B cell (primary cell): ENCODE results near the gene ZNF695. TPM values are rescaled to one million over a fixed set of nuclear protein-coding genes. Genes with fewer than 3 reads are reported as not detected.

Experiments used
- ATAC-seq: fragments of 200-7000 bp; cut with Tn5 transposase; one replicate; pipeline ENCODE4 v1.10.0; 2021; ENCODE audit warnings: low read depth, mild to moderate bottlenecking, moderate number of reproducible peaks, moderate library complexity
- CTCF ChIA-PET: fragments of 350-600 bp; sonication (Branson Sonifier 250); formaldehyde crosslinking; loops from one replicate; lab custom pipeline; 2021; ENCODE audit warnings: antibody characterized with exemption, inconsistent platforms; lab: Charles Lee
- POLR2A ChIA-PET: fragments of 350-600 bp; sonication (Branson Sonifier 250); formaldehyde crosslinking; loops from one replicate; lab custom pipeline; 2021; ENCODE audit warnings: antibody characterized with exemption; lab: Charles Lee
- DNase-seq: peaks from one replicate; pipeline ENCODE4 v3.0.0; 2013
- H2AFZ ChIP-seq: 2 replicates; pipeline ENCODE4 v1.6.1; 2012; ENCODE audit warnings: mild to moderate bottlenecking, low read depth, low read length; ENCODE audit not compliant: insufficient read depth, poor library complexity, severe bottlenecking
- H3K27ac ChIP-seq, 2 donors: 1 replicate in 1 of 2; 2 replicates in 1 of 2; pipeline ENCODE4 v1.5.1; 2012 to 2013; ENCODE audit warnings: low read length in 2 of 2, mild to moderate bottlenecking in 2 of 2, moderate library complexity in 1 of 2
- H3K27me3 ChIP-seq, 4 experiments: fragments of 200-600 bp in 1 of 4; sonication (generic) in 1 of 4; replicated peaks in 1 of 4; 1 replicate in 2 of 4; 2 replicates in 2 of 4; pipeline versions ENCODE4 v1.6.1 to v1.7.0; 2013 to 2016; ENCODE audit warnings: low read length in 3 of 4, mild to moderate bottlenecking in 2 of 4, mixed read lengths in 1 of 4, moderate library complexity in 1 of 4; ENCODE audit not compliant: insufficient read depth in 4 of 4, control insufficient read depth in 3 of 4; ENCODE audit errors: control extremely low read depth in 1 of 4
- H3K36me3 ChIP-seq, 2 experiments: replicated peaks in 1 of 2; 1 replicate in 1 of 2; 2 replicates in 1 of 2; pipeline versions ENCODE4 v1.6.1 to v1.7.1; 2013; ENCODE audit warnings: low read length in 1 of 2; ENCODE audit not compliant: insufficient read depth in 2 of 2, control insufficient read depth in 1 of 2; ENCODE audit errors: control extremely low read depth in 1 of 2, extremely low read depth in 1 of 2
- H3K4me1 ChIP-seq, 2 donors: fragments of 200-600 bp in 1 of 2; sonication (generic) in 1 of 2; 1 replicate in 1 of 2; 2 replicates in 1 of 2; pipeline versions ENCODE4 v1.5.1 to v1.6.1; 2013 to 2017; ENCODE audit warnings: low read length in 2 of 2; ENCODE audit not compliant: control insufficient read depth in 2 of 2, insufficient read depth in 2 of 2
- H3K4me2 ChIP-seq: replicated peaks from 2 replicates; pipeline ENCODE3; 2012; ENCODE audit warnings: mild to moderate bottlenecking, low read depth, low read length; ENCODE audit not compliant: poor library complexity, severe bottlenecking
- H3K4me3 ChIP-seq, 5 experiments: fragments of 200-600 bp in 1 of 5; sonication (generic) in 1 of 5; 1 replicate in 3 of 5; 2 replicates in 2 of 5; pipeline versions ENCODE4 v1.5.1 to v1.7.0; 2011 to 2016; ENCODE audit warnings: low read length in 4 of 5, mild to moderate bottlenecking in 4 of 5, low read depth in 2 of 5, control low read depth in 1 of 5, moderate library complexity in 1 of 5; ENCODE audit not compliant: insufficient read depth in 1 of 5; ENCODE audit errors: control extremely low read depth in 1 of 5, extremely low read depth in 1 of 5
- H3K79me2 ChIP-seq: fragments of 200-600 bp; sonication (generic); one replicate; pipeline ENCODE4 v1.6.0; 2016; ENCODE audit warnings: low read length; ENCODE audit not compliant: control insufficient read depth, insufficient read depth
- H3K9ac ChIP-seq: fragments of 200-600 bp; sonication (generic); 2 replicates; pipeline ENCODE4 v1.6.1; 2017; ENCODE audit warnings: mild to moderate bottlenecking, low read length, moderate library complexity
- H3K9me3 ChIP-seq, 3 donors: one replicate each; pipeline versions ENCODE4 v1.6.1 to v1.7.1; 2013; ENCODE audit warnings: low read length in 2 of 3; ENCODE audit not compliant: control insufficient read depth in 2 of 3, insufficient read depth in 1 of 3; ENCODE audit errors: control extremely low read depth in 1 of 3
- H4K20me1 ChIP-seq: 2 replicates; pipeline ENCODE4 v1.6.0; 2012; ENCODE audit warnings: mild to moderate bottlenecking, low read length; ENCODE audit not compliant: insufficient read depth, control insufficient read depth, poor library complexity, severe bottlenecking
- H3K27ac Mint-ChIP-seq: one replicate; pipeline ENCODE4 v1.8.0; 2021; ENCODE audit warnings: mixed read lengths
- H3K27me3 Mint-ChIP-seq: one replicate; pipeline ENCODE4 v1.8.0; 2021; ENCODE audit warnings: mixed read lengths
- H3K4me1 Mint-ChIP-seq: one replicate; pipeline ENCODE4 v1.8.0; 2021; ENCODE audit warnings: mixed read lengths
- H3K4me3 Mint-ChIP-seq: one replicate; pipeline ENCODE4 v1.8.0; 2021; ENCODE audit warnings: mixed read lengths
- H3K9me3 Mint-ChIP-seq: one replicate; pipeline ENCODE4 v1.8.0; 2022; ENCODE audit warnings: mixed read lengths; ENCODE audit not compliant: insufficient read depth
- EZH2 ChIP-seq: IDR thresholded peaks from 2 replicates; pipeline ENCODE4 v1.6.1; 2012; ENCODE audit warnings: borderline replicate concordance, low read depth, mild to moderate bottlenecking, moderate library complexity, low read length; ENCODE audit not compliant: insufficient read depth, poor library complexity, severe bottlenecking
- WGBS: methylation state at CpG from one replicate; pipeline ENCODE4 v1.1.5; 2013; ENCODE audit warnings: missing lambda C conversion rate; ENCODE audit not compliant: insufficient coverage; 5-methylcytosine and 5-hydroxymethylcytosine counted together
- intact Hi-C: fragments of 100-400 bp; cut with micrococcal nuclease; formaldehyde crosslinking; loops from one replicate; pipeline ENCODE4 v1.10.0; 2022
- polyA plus RNA-seq: library from polyadenylated mRNA; depleted of rRNA; stranded (reverse); fragments of >200 nt; gene quantifications from 2 replicates; pipeline ENCODE4 v1.2.3, GENCODE V29; 2012
- total RNA-seq, 2 donors: library from RNA; stranded (reverse); fragments of 120-200 nt in 1 of 2; gene quantifications; 1 replicate in 1 of 2; 2 replicates in 1 of 2; pipeline versions ENCODE4 v1.2.3 to v1.2.4, GENCODE V29; 2013 to 2022
- TF ChIP-seq, protein P1 (sequence below): fragments of 200-600 bp; IDR thresholded peaks from one replicate; pipeline ENCODE4 v1.8.0; 2022; ENCODE audit warnings: antibody characterized with exemption, mild to moderate bottlenecking

Gene ZNF695
- total and polyA plus RNA-seq, 2 donors (not counting 1 experiment from before 2014, with no cell fraction given) = 0.44 TPM; not detected in 1

DNA sequence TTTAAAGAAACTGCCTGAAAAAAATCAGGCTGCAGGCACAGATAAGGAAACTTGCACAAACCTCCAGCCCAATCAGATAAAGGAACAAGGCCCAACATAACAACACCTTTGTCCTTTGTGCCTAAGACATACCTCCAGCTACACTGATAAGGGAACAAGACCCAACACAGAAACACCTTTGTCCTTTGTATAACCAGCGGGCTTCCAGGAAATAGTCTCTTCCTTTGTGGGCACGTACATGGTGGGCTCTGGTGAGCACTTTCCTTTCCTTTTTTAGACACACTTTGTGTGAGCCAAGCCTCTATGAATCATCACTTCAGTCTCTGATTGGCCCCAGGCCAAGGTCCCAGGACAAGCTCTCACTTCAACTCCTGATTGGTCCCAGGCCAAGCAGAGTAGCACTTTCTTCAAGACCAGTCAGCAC is 47.1 kb upstream of the ZNF695 start:
- peaks cover 29% of the 10 kb centered on the region for H3K9me3 Mint-ChIP-seq
- CTCF ChIA-PET = no interaction called here
- H3K79me2 ChIP-seq = peaks cover 59% of the 10 kb centered on the region
- no peak overlapping the region for H3K4me3 Mint-ChIP-seq
- DNase-seq (no peak), ATAC-seq (no peak)
- no peaks in the 10 kb centered on the region for H4K20me1 ChIP-seq
- WGBS = 11% methylated on average over 2 of the region's 2 CpGs
- H3K27ac ChIP-seq = no peak overlapping the region
- no peak overlapping the region for H3K27ac Mint-ChIP-seq
- no peak overlapping the region for H2AFZ ChIP-seq
- H3K4me1 ChIP-seq = no peaks in the 10 kb centered on the region
- POLR2A ChIA-PET = no interaction called here
- no peak overlapping the region for H3K9ac ChIP-seq
- peaks cover 0 to 2% of the 10 kb centered on the region in 2 experiments for H3K36me3 ChIP-seq
- no peaks in the 10 kb centered on the region for H3K27me3 Mint-ChIP-seq
- H3K4me3 ChIP-seq = no peak overlapping the region
- H3K4me1 Mint-ChIP-seq = peaks cover 2% of the 10 kb centered on the region
- intact Hi-C loops = no loop called here
- H3K9me3 ChIP-seq = peaks cover 14 to 65% (median 54%) of the 10 kb centered on the region in 3 donors
- TF ChIP-seq, protein P1, sequence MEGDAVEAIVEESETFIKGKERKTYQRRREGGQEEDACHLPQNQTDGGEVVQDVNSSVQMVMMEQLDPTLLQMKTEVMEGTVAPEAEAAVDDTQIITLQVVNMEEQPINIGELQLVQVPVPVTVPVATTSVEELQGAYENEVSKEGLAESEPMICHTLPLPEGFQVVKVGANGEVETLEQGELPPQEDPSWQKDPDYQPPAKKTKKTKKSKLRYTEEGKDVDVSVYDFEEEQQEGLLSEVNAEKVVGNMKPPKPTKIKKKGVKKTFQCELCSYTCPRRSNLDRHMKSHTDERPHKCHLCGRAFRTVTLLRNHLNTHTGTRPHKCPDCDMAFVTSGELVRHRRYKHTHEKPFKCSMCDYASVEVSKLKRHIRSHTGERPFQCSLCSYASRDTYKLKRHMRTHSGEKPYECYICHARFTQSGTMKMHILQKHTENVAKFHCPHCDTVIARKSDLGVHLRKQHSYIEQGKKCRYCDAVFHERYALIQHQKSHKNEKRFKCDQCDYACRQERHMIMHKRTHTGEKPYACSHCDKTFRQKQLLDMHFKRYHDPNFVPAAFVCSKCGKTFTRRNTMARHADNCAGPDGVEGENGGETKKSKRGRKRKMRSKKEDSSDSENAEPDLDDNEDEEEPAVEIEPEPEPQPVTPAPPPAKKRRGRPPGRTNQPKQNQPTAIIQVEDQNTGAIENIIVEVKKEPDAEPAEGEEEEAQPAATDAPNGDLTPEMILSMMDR = no peak
- no peak for TF ChIP-seq EZH2
- no peak overlapping the region for H3K4me2 ChIP-seq
- no peaks in the 10 kb centered on the region for H3K27me3 ChIP-seq

DNA sequence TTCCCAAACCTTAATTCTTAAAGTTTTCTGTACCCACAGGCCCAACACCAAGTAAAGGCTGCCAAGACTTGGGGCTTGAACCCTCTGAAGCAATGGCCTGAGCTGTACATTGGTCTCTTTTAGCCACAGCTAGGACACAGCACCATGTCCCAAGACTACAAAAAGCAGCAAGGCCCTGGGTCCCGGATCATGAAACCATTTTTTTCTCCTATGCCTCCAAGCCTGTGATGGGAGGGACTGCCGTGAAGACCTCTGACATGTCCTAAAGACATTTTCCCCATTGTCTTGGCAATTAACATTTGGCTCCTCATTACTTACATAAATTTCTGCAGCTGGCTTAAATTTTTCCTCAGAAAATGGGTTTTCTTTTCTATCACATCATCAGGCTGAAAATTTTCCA is 39.8 kb upstream of the ZNF695 start:
- Histone ChIP-seq H2AFZ (no peak overlapping the region), H3K9me3 (peaks cover 11 to 86% (median 57%) of the 10 kb centered on the region in 3 donors), H3K9ac (no peak overlapping the region), H3K4me1 (no peaks in the 10 kb centered on the region), H3K4me2 (no peak overlapping the region), H3K27me3 (no peaks in the 10 kb centered on the region), H4K20me1 (no peaks in the 10 kb centered on the region), H3K4me3 (no peak overlapping the region), H3K27ac (no peak overlapping the region), H3K79me2 (peaks cover 11% of the 10 kb centered on the region), H3K36me3 (peaks cover 0 to 2% of the 10 kb centered on the region in 2 experiments)
- intact Hi-C loops = no loop called here
- Mint-ChIP-seq H3K4me1 (no peaks in the 10 kb centered on the region), H3K27ac (no peak overlapping the region), H3K4me3 (no peak overlapping the region), H3K9me3 (peaks cover 44% of the 10 kb centered on the region), H3K27me3 (no peaks in the 10 kb centered on the region)
- ChIA-PET POLR2A (no interaction called here), CTCF (no interaction called here)
- DNase-seq = no peak
- no peak for ATAC-seq
- 100% methylated on average over 2 of the region's 2 CpGs for WGBS
- TF ChIP-seq EZH2 = no peak
- TF ChIP-seq, protein P1 = no peak
